Karpas-422 (cell line): ENCODE results near the gene FIGN. TPM values are rescaled to one million over a fixed set of nuclear protein-coding genes. Genes with fewer than 3 reads are reported as not detected.

ENCODE experiments used
- DNase-seq: peaks from one replicate; pipeline ENCODE4 v3.0.0-alpha.2; 2015
- H2AFZ ChIP-seq: fragments of 200-600 bp; sonication (generic); 2 replicates; pipeline ENCODE4 v1.6.1; 2014; ENCODE audit warnings: antibody characterized with exemption, low read length, mixed read lengths
- H3K27ac ChIP-seq: fragments of 200-600 bp; sonication (generic); 2 replicates; pipeline ENCODE4 v1.5.1; 2014; ENCODE audit warnings: mild to moderate bottlenecking, low read length, moderate library complexity
- H3K27me3 ChIP-seq: fragments of 200-600 bp; sonication (generic); 2 replicates; pipeline ENCODE4 v1.6.1; 2014; ENCODE audit warnings: low read length, mixed read lengths
- H3K36me3 ChIP-seq: fragments of 200-600 bp; sonication (generic); 2 replicates; pipeline ENCODE4 v1.6.1; 2014; ENCODE audit warnings: low read length, mixed read lengths; ENCODE audit not compliant: insufficient read depth
- H3K4me1 ChIP-seq: fragments of 200-600 bp; sonication (generic); 2 replicates; pipeline ENCODE4 v1.6.1; 2014; ENCODE audit warnings: mild to moderate bottlenecking, low read length, mixed read lengths
- H3K4me2 ChIP-seq: fragments of 200-600 bp; sonication (generic); 2 replicates; pipeline ENCODE4 v1.6.1; 2014; ENCODE audit warnings: low read length, low read depth, mild to moderate bottlenecking; ENCODE audit not compliant: poor library complexity, severe bottlenecking
- H3K4me3 ChIP-seq: fragments of 200-600 bp; sonication (generic); 2 replicates; pipeline ENCODE4 v1.5.1; 2014; ENCODE audit warnings: mild to moderate bottlenecking, antibody characterized with exemption, low read length, mixed read lengths
- H3K79me2 ChIP-seq: fragments of 200-600 bp; sonication (generic); 2 replicates; pipeline ENCODE4 v1.6.1; 2014; ENCODE audit warnings: mild to moderate bottlenecking, low read length, mixed read lengths
- H3K9ac ChIP-seq: fragments of 200-600 bp; sonication (generic); 2 replicates; pipeline ENCODE4 v1.6.0; 2014; ENCODE audit warnings: low read length
- H3K9me2 ChIP-seq: fragments of 200-600 bp; sonication (generic), shearing (Covaris generic); replicated peaks from 2 replicates; pipeline ENCODE4 v1.6.0; 2014; ENCODE audit warnings: mild to moderate bottlenecking, low read length, moderate library complexity; ENCODE audit not compliant: insufficient read depth
- H3K9me3 ChIP-seq: fragments of 300-700, 200-600 bp; sonication (generic); 2 replicates; pipeline ENCODE4 v1.6.1; 2014; ENCODE audit warnings: low read length, mixed read lengths
- H4K20me1 ChIP-seq: fragments of 200-600 bp; sonication (generic); 2 replicates; pipeline ENCODE4 v1.6.1; 2014; ENCODE audit warnings: mild to moderate bottlenecking, antibody characterized with exemption, low read length, low read depth; ENCODE audit not compliant: insufficient read depth
- total RNA-seq: library from RNA; depleted of rRNA; stranded (reverse); fragments of >200 nt; shearing (Covaris generic); gene quantifications from 2 replicates; pipeline ENCODE4 v1.2.3, GENCODE V29; 2014; ENCODE audit warnings: low replicate concordance

The FIGN gene
- total RNA-seq, 1 experiment from 2014 or later, result not detected

- no peak overlapping the region for H3K27ac ChIP-seq
- no peaks in the 10 kb centered on the region for H3K27me3 ChIP-seq
- H3K9ac ChIP-seq, result no peak overlapping the region
- H3K9me2 ChIP-seq, result no peaks in the 10 kb centered on the region
- H4K20me1 ChIP-seq, result no peaks in the 10 kb centered on the region
- H3K4me3 ChIP-seq, result no peak overlapping the region
- no peaks in the 10 kb centered on the region for H3K36me3 ChIP-seq
- no peaks in the 10 kb centered on the region for H3K4me1 ChIP-seq
- no peaks in the 10 kb centered on the region for H3K79me2 ChIP-seq
- no peaks in the 10 kb centered on the region for H3K9me3 ChIP-seq
- H3K4me2 ChIP-seq, result no peak overlapping the region
- no peak for DNase-seq
- H2AFZ ChIP-seq, result no peak overlapping the region
Observed at GRCh38 chr2:163649080-163649479, 86.7 kb downstream of the FIGN start.

DNA sequence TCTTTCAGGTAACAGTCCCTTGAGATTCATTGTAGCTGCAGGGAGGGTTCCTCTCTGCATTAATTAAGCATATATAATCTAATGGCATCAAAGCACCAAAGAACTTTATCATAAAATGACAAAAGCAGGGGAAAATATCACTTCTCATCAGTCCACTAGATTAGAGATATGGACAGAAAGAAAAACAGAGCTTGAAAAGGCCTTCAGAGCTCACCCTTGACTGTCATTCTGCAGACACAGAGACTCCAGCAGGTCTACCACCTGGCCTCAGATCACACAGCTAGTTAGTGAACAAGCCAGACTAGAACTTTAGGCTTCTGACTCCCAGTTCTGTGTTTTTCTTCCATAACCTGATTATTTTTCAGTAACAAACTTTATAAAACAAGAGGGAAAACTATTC lies 88.5 kb downstream of the FIGN start:
- Histone ChIP-seq H3K4me2 (no peak overlapping the region), H4K20me1 (no peaks in the 10 kb centered on the region), H3K36me3 (no peaks in the 10 kb centered on the region), H3K27ac (no peak overlapping the region), H3K9ac (no peak overlapping the region), H3K9me3 (no peaks in the 10 kb centered on the region), H2AFZ (no peak overlapping the region), H3K4me1 (no peaks in the 10 kb centered on the region), H3K9me2 (no peaks in the 10 kb centered on the region), H3K79me2 (no peaks in the 10 kb centered on the region), H3K4me3 (no peak overlapping the region), H3K27me3 (no peaks in the 10 kb centered on the region)
- DNase-seq, result no peak

- H3K27me3 ChIP-seq, result no peaks in the 10 kb centered on the region
- no peak overlapping the region for H3K4me3 ChIP-seq
- no peaks in the 10 kb centered on the region for H3K9me2 ChIP-seq
- no peaks in the 10 kb centered on the region for H4K20me1 ChIP-seq
- no peak overlapping the region for H3K27ac ChIP-seq
- H2AFZ ChIP-seq, result no peak overlapping the region
- H3K9ac ChIP-seq, result no peak overlapping the region
- H3K79me2 ChIP-seq, result no peaks in the 10 kb centered on the region
- no peak for DNase-seq
- H3K9me3 ChIP-seq, result no peaks in the 10 kb centered on the region
- no peaks in the 10 kb centered on the region for H3K4me1 ChIP-seq
- no peaks in the 10 kb centered on the region for H3K36me3 ChIP-seq
- no peak overlapping the region for H3K4me2 ChIP-seq
Observed at GRCh38 chr2:163646687-163647086, 89.1 kb downstream of the FIGN start.

DNA sequence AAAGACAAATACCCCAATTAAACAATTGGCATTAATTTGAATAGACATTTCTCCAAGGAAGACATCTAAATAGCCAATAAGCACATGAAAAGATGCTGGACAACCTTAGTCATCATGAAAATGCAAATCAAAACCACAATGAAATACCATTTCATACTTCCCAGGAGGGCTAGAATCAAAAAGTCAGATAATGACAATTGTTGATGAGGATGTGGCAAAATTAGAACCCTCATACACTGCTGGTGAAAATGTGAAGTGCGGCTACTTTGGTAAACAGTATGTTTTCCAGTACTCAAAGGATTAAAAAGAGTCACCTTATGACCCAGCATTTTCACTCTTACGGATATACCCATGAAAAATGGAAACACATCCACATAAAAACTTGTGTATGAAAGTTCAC lies 91.6 kb downstream of the FIGN start:
- no peak overlapping the region for H3K9ac ChIP-seq
- peak; percentile 23 for DNase-seq
- H3K4me3 ChIP-seq, result no peak overlapping the region

DNA sequence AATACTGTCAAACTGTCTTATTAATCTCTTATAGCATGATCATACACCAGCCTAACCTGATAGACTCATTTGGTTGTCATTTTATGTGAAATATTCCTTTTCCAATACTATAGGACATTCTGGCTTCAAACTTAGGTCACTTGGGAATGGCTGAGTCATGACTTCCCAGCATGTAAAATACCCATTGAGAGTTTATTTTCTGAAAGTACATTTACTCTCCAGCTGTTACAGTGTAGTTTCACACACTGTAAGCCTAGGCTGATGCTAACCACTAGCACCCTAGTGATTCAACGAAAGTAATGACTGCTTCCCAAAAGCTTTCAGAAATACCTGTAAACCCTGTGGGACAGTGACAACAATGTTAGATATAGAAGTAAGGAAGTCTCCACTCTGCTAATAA lies 93.8 kb downstream of the FIGN start:
- H2AFZ ChIP-seq, result no peak overlapping the region

More for the DNA sequence above, 91.6 kb downstream of the FIGN start:
- no peaks in the 10 kb centered on the region for H3K36me3 ChIP-seq
- H3K9me3 ChIP-seq, result no peaks in the 10 kb centered on the region
- no peak overlapping the region for H2AFZ ChIP-seq
- H4K20me1 ChIP-seq, result no peaks in the 10 kb centered on the region
- H3K9me2 ChIP-seq, result no peaks in the 10 kb centered on the region
- no peak overlapping the region for H3K27ac ChIP-seq
- H3K4me2 ChIP-seq, result no peak overlapping the region
- no peaks in the 10 kb centered on the region for H3K4me1 ChIP-seq
- H3K27me3 ChIP-seq, result no peaks in the 10 kb centered on the region
- no peaks in the 10 kb centered on the region for H3K79me2 ChIP-seq

DNA sequence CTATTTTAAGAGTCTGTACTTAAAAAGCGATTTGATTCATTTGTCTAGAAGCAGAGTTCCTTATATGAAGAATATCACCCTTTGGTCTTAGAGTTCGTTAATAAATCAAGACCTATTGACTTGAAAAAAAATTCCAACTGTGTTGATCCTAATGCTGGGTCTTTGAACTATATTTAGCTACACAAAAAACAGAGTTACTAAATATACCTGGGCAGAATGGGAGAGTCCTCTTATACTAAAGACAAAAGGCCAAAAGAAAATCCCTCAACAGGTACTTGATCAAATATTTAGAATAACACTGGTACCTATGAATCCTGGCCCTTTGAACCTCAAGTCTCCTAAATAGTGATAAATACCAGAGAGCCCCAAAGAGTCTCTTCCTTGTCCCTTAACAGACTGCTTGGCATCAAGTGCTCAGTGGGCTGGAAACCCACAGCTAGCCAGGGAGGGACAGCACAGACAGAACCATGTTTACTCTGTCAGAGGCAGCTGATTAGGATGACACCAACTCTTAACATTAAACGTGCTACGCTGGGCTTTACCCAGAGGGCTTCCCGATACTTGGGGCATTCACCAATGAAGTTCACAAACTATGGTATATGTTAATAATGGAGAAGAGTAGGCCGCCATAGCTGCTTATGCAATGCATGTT lies 95.1 kb downstream of the FIGN start:
- Histone ChIP-seq H3K4me1 (no peaks in the 10 kb centered on the region), H3K4me2 (no peak overlapping the region), H2AFZ (no peak overlapping the region), H3K27me3 (no peaks in the 10 kb centered on the region), H4K20me1 (no peaks in the 10 kb centered on the region), H3K79me2 (no peaks in the 10 kb centered on the region), H3K27ac (no peak overlapping the region), H3K36me3 (no peaks in the 10 kb centered on the region), H3K9me3 (no peaks in the 10 kb centered on the region), H3K4me3 (no peak overlapping the region), H3K9me2 (no peaks in the 10 kb centered on the region), H3K9ac (no peak overlapping the region)
- DNase-seq, result peak; percentile 36

More for the DNA sequence above, 93.8 kb downstream of the FIGN start:
- no peak overlapping the region for H3K9ac ChIP-seq
- H3K27ac ChIP-seq, result no peak overlapping the region
- no peaks in the 10 kb centered on the region for H4K20me1 ChIP-seq
- H3K4me3 ChIP-seq, result no peak overlapping the region
- DNase-seq, result peak; percentile 26
- no peaks in the 10 kb centered on the region for H3K27me3 ChIP-seq
- no peaks in the 10 kb centered on the region for H3K36me3 ChIP-seq
- no peaks in the 10 kb centered on the region for H3K9me3 ChIP-seq
- no peaks in the 10 kb centered on the region for H3K9me2 ChIP-seq
- no peaks in the 10 kb centered on the region for H3K79me2 ChIP-seq
- H3K4me2 ChIP-seq, result no peak overlapping the region
- H3K4me1 ChIP-seq, result no peaks in the 10 kb centered on the region

DNA sequence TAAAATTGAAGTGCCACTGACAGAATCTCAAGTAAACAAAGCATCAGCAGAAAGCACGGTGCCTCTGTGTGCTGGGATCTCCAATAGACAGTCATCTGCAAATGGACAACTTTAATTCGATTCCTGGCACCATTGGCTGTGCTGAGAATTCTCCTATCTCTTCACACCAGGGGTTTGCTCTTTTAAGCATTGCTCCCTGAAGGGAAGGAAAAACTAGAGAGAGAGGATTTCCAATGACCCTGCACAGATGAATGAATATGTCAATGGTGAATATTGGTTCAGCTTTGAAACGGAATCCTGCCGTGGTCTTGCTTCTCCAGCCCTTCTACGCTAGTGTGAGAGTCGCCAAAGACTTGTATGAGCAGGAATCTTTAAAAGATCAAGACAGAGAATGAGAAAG lies 97.9 kb downstream of the FIGN start:
- Histone ChIP-seq H3K9me3 (no peaks in the 10 kb centered on the region), H3K79me2 (no peaks in the 10 kb centered on the region), H3K36me3 (no peaks in the 10 kb centered on the region), H3K27me3 (no peaks in the 10 kb centered on the region), H3K9me2 (no peaks in the 10 kb centered on the region), H3K4me1 (no peaks in the 10 kb centered on the region), H3K4me3 (no peak overlapping the region), H2AFZ (no peak overlapping the region), H3K4me2 (no peak overlapping the region), H3K27ac (no peak overlapping the region), H4K20me1 (no peaks in the 10 kb centered on the region), H3K9ac (no peak overlapping the region)
- DNase-seq, result peak; percentile 9

DNA sequence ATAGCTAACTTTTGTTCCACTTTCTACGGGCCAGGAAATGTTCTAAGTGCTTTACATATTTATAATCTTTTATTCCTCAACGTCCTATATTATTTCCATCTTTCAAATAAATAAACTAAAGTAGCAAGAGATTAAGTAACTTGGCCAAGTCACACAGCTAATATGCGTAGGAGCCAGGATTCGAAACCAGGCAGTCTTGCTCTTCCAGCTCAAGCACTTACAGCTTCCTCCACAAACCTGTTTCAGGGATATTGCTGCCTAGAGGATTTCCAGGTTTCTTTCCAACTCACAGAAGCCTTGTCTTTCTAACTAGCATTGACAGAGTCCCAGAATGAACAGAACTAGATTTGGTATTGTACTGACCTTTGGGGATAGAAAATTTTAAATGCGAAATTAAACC lies 102.5 kb downstream of the FIGN start:
- Histone ChIP-seq H3K4me3 (no peak overlapping the region), H3K79me2 (no peaks in the 10 kb centered on the region), H3K9ac (no peak overlapping the region), H3K9me3 (no peaks in the 10 kb centered on the region), H4K20me1 (no peaks in the 10 kb centered on the region), H3K27ac (no peak overlapping the region), H3K36me3 (no peaks in the 10 kb centered on the region), H3K27me3 (no peaks in the 10 kb centered on the region), H2AFZ (no peak overlapping the region), H3K4me1 (no peaks in the 10 kb centered on the region), H3K9me2 (no peaks in the 10 kb centered on the region), H3K4me2 (no peak overlapping the region)
- no peak for DNase-seq
